Measurements from ENCODE around the gene C1orf35.

- TF ChIP-seq CTCF (IDR thresholded peaks at IDR 0.05; ENCODE audit: low read depth, low read length, missing input control) (no peak), TAF1 (conservative IDR thresholded peaks at IDR 0.05) (no peak), MAX (IDR thresholded peaks at IDR 0.05) (no peak), ZBTB33 (IDR thresholded peaks at IDR 0.05) (no peak), YY1 (IDR thresholded peaks at IDR 0.05) (no peak)
Measured at GRCh38 chr1:228152097-228152917, 49.2 kb upstream of the C1orf35 start.

Measured in liver (tissue), 3 donors.